HG03066 (cell line): ENCODE data around the gene HLA-DQA1.
"Not testable (repeated sequence)": the region's sequence is repeated elsewhere in the genome, so short reads cannot be mapped to it uniquely, and the experiment has no call there.

Source experiments
- ATAC-seq: cut with Tn5 transposase; IDR thresholded peaks from one replicate; pipeline ENCODE4 v1.9.1; 2021; ENCODE audit warnings: low read depth; ENCODE audit not compliant: unreplicated experiment

Gene HLA-DQA1

GRCh38 chr6:32621372-32621771 is 15.8 kb upstream of the HLA-DQA1 start:
- no peak for ATAC-seq

GRCh38 chr6:32622545-32623401 is 14.4 kb upstream of the HLA-DQA1 start:
- ATAC-seq: peak; percentile 63

GRCh38 chr6:32623693-32624092 is 13.5 kb upstream of the HLA-DQA1 start:
- ATAC-seq: no peak

GRCh38 chr6:32624565-32624964 is 12.6 kb upstream of the HLA-DQA1 start:
- ATAC-seq: no peak

- no peak for ATAC-seq
Measured at GRCh38 chr6:32625137-32625536, 12.1 kb upstream of the HLA-DQA1 start.

GRCh38 chr6:32627249-32627648 is 10.0 kb upstream of the HLA-DQA1 start:
- ATAC-seq: no peak

GRCh38 chr6:32627831-32628230 is 9.4 kb upstream of the HLA-DQA1 start:
- no peak for ATAC-seq

GRCh38 chr6:32629793-32630192 is 7.4 kb upstream of the HLA-DQA1 start:
- ATAC-seq: not testable (repeated sequence)

GRCh38 chr6:32635526-32636123 is 1.6 kb upstream of the HLA-DQA1 start:
- ATAC-seq: no peak

GRCh38 chr6:32637883-32638282 is 677 bp downstream of the HLA-DQA1 start:
- no peak for ATAC-seq

- no peak for ATAC-seq
Measured at GRCh38 chr6:32638532-32639219, 1.5 kb downstream of the HLA-DQA1 start.

- no peak for ATAC-seq
Measured at GRCh38 chr6:32639440-32640394, 2.5 kb downstream of the HLA-DQA1 start.

- ATAC-seq: no peak
Measured at GRCh38 chr6:32641122-32641521, 3.9 kb downstream of the HLA-DQA1 start.

GRCh38 chr6:32641785-32642719 is 4.8 kb downstream of the HLA-DQA1 start:
- not testable (repeated sequence) for ATAC-seq

GRCh38 chr6:32642720-32643106 is 5.5 kb downstream of the HLA-DQA1 start:
- ATAC-seq: no peak

GRCh38 chr6:32643904-32644303 is 6.7 kb downstream of the HLA-DQA1 start:
- ATAC-seq: no peak

- ATAC-seq: no peak
Measured at GRCh38 chr6:32645047-32645703, 8.0 kb downstream of the HLA-DQA1 start.

- no peak for ATAC-seq
Measured at GRCh38 chr6:32655203-32655710, 18.1 kb downstream of the HLA-DQA1 start.

GRCh38 chr6:32657329-32657728 is 20.1 kb downstream of the HLA-DQA1 start:
- not testable (repeated sequence) for ATAC-seq
